IPS DF 6.9 (cell line): ENCODE results near the gene SLC22A16.

Experiments used
- DNase-seq: peaks from one replicate; pipeline ENCODE4 v3.0.0-alpha.2; 2013; ENCODE audit warnings: low read depth, low spot score
- H3K27ac ChIP-seq: one replicate; pipeline ENCODE4 v1.5.1; 2013; ENCODE audit warnings: low read length, control low read depth
- H3K27me3 ChIP-seq: 2 replicates; pipeline ENCODE4 v1.6.1; 2013; ENCODE audit warnings: mild to moderate bottlenecking, low read length; ENCODE audit not compliant: control insufficient read depth, insufficient read depth
- H3K36me3 ChIP-seq: 2 replicates; pipeline ENCODE4 v1.6.1; 2013; ENCODE audit warnings: low read length; ENCODE audit not compliant: control insufficient read depth, insufficient read depth
- H3K4me1 ChIP-seq: 2 replicates; pipeline ENCODE4 v1.6.1; 2013; ENCODE audit warnings: low read length; ENCODE audit not compliant: control insufficient read depth, insufficient read depth
- H3K4me3 ChIP-seq: 2 replicates; pipeline ENCODE4 v1.5.1; 2013; ENCODE audit warnings: mild to moderate bottlenecking, low read length
- H3K9me3 ChIP-seq: 2 replicates; pipeline ENCODE4 v1.6.1; 2013; ENCODE audit warnings: low read length, inconsistent platforms; ENCODE audit not compliant: control insufficient read depth, insufficient read depth
- WGBS: extraction: QIAGEN DNeasy Blood & Tissue Kit; methylation state at CpG from one replicate; pipeline ENCODE4 v1.1.7; 2013; ENCODE audit warnings: mixed read lengths, missing lambda C conversion rate; ENCODE audit not compliant: insufficient read length, insufficient coverage; 5-methylcytosine and 5-hydroxymethylcytosine counted together

The SLC22A16 gene

GRCh38 chr6:110476046-110476849, at the start of gene SLC22A16:
Gene SLC22A16, minus strand, starts transcription at chr6:110476613. Its CDS starts 39 bp downstream, at chr6:110476574.
- Histone ChIP-seq H3K27me3 (no peaks in the 10 kb centered on the region), H3K9me3 (no peaks in the 10 kb centered on the region), H3K4me1 (no peaks in the 10 kb centered on the region), H3K27ac (no peak within 1 kb of the TSS), H3K4me3 (peak within 1 kb of the TSS; percentile 17; the same call in 1 of the 2 replicates), H3K36me3 (no peaks in the 10 kb centered on the region)
- no peak for DNase-seq
- WGBS: no CpG with 5 or more reads among the region's 85 CpGs

GRCh38 chr6:110525001-110525400, 48.6 kb upstream of the SLC22A16 start:
- WGBS: no CpG with 5 or more reads among the region's 4 CpGs
- no peaks in the 10 kb centered on the region for H3K9me3 ChIP-seq
- no peak for DNase-seq
- H3K27ac ChIP-seq: no peak overlapping the region
- H3K27me3 ChIP-seq: no peaks in the 10 kb centered on the region
- H3K4me1 ChIP-seq: no peaks in the 10 kb centered on the region
- H3K36me3 ChIP-seq: no peaks in the 10 kb centered on the region
- no peak overlapping the region for H3K4me3 ChIP-seq

- H3K9me3 ChIP-seq: no peaks in the 10 kb centered on the region
- no peak for DNase-seq
- H3K4me3 ChIP-seq: no peak overlapping the region
- no peaks in the 10 kb centered on the region for H3K4me1 ChIP-seq
- H3K27ac ChIP-seq: no peak overlapping the region
- no peaks in the 10 kb centered on the region for H3K27me3 ChIP-seq
- no peaks in the 10 kb centered on the region for H3K36me3 ChIP-seq
- WGBS: no CpG with 5 or more reads among the region's 2 CpGs
Measured at GRCh38 chr6:110524305-110524704, 47.9 kb upstream of the SLC22A16 start.

- H3K9me3 ChIP-seq: no peaks in the 10 kb centered on the region
- DNase-seq: no peak
- H3K4me3 ChIP-seq: no peak overlapping the region
- WGBS: no CpG with 5 or more reads among the region's 4 CpGs
- no peaks in the 10 kb centered on the region for H3K4me1 ChIP-seq
- H3K27me3 ChIP-seq: no peaks in the 10 kb centered on the region
- H3K27ac ChIP-seq: no peak overlapping the region
- H3K36me3 ChIP-seq: no peaks in the 10 kb centered on the region
Measured at GRCh38 chr6:110523451-110524021, 47.1 kb upstream of the SLC22A16 start.

GRCh38 chr6:110522427-110522826, 46.0 kb upstream of the SLC22A16 start:
- Histone ChIP-seq H3K4me3 (no peak overlapping the region), H3K27ac (no peak overlapping the region), H3K9me3 (no peaks in the 10 kb centered on the region), H3K36me3 (no peaks in the 10 kb centered on the region), H3K27me3 (no peaks in the 10 kb centered on the region), H3K4me1 (peaks cover 1% of the 10 kb centered on the region; the same call in 1 of the 2 replicates)
- no peak for DNase-seq
- WGBS: no CpG with 5 or more reads among the region's 3 CpGs

- Histone ChIP-seq H3K27me3 (no peaks in the 10 kb centered on the region), H3K4me3 (no peak overlapping the region), H3K27ac (no peak overlapping the region), H3K9me3 (no peaks in the 10 kb centered on the region), H3K36me3 (no peaks in the 10 kb centered on the region), H3K4me1 (peaks cover 1% of the 10 kb centered on the region; the same call in 1 of the 2 replicates)
- no peak for DNase-seq
- WGBS: no CpG with 5 or more reads among the region's 17 CpGs
Measured at GRCh38 chr6:110520992-110521543, 44.7 kb upstream of the SLC22A16 start.

GRCh38 chr6:110520209-110520965, 44.0 kb upstream of the SLC22A16 start:
- peaks cover 1% of the 10 kb centered on the region; the same call in 1 of the 2 replicates for H3K4me1 ChIP-seq
- DNase-seq: no peak
- no peak overlapping the region for H3K27ac ChIP-seq
- WGBS: no CpG with 5 or more reads among the region's 12 CpGs
- H3K9me3 ChIP-seq: no peaks in the 10 kb centered on the region
- no peak overlapping the region for H3K4me3 ChIP-seq
- H3K27me3 ChIP-seq: no peaks in the 10 kb centered on the region
- H3K36me3 ChIP-seq: no peaks in the 10 kb centered on the region

GRCh38 chr6:110517601-110518281, 41.3 kb upstream of the SLC22A16 start:
- no peaks in the 10 kb centered on the region for H3K9me3 ChIP-seq
- H3K27ac ChIP-seq: no peak overlapping the region
- no peak overlapping the region for H3K4me3 ChIP-seq
- H3K4me1 ChIP-seq: peaks cover 1% of the 10 kb centered on the region; the same call in 1 of the 2 replicates
- no peak for DNase-seq
- H3K36me3 ChIP-seq: no peaks in the 10 kb centered on the region
- H3K27me3 ChIP-seq: no peaks in the 10 kb centered on the region
- no CpG with 5 or more reads among the region's 9 CpGs for WGBS

GRCh38 chr6:110517034-110517433, 40.6 kb upstream of the SLC22A16 start:
- no peaks in the 10 kb centered on the region for H3K36me3 ChIP-seq
- no peak overlapping the region for H3K27ac ChIP-seq
- H3K4me1 ChIP-seq: peaks cover 1% of the 10 kb centered on the region; the same call in 1 of the 2 replicates
- no CpG with 5 or more reads among the region's 2 CpGs for WGBS
- DNase-seq: no peak
- no peaks in the 10 kb centered on the region for H3K9me3 ChIP-seq
- H3K4me3 ChIP-seq: no peak overlapping the region
- H3K27me3 ChIP-seq: no peaks in the 10 kb centered on the region

- WGBS: no CpG with 5 or more reads among the region's 4 CpGs
- Histone ChIP-seq H3K4me1 (peaks cover 1% of the 10 kb centered on the region; the same call in 1 of the 2 replicates), H3K27ac (no peak overlapping the region), H3K36me3 (no peaks in the 10 kb centered on the region), H3K4me3 (no peak overlapping the region), H3K9me3 (no peaks in the 10 kb centered on the region), H3K27me3 (no peaks in the 10 kb centered on the region)
- DNase-seq: no peak
Measured at GRCh38 chr6:110514818-110515217, 38.4 kb upstream of the SLC22A16 start.
